ENCODE data around the gene HIGD2A. TPM values are rescaled to one million over a fixed set of nuclear protein-coding genes. Genes with fewer than 3 reads are reported as not detected.

HIGD2A gene
- polyA plus RNA-seq, 2 donors: 151 to 163 TPM

- Histone ChIP-seq H3K27ac (ENCODE audit: low read depth in 2 of 2, low read length in 1 of 2) (peak overlapping the region; percentile 93 to 94), H3K4me1 (ENCODE audit: control insufficient read depth in 2 of 2, insufficient read depth in 2 of 2, low read length in 1 of 2) (peaks cover 0 to 32% of the 10 kb centered on the region in 2 donors), H3K9me3 (ENCODE audit: control insufficient read depth in 2 of 2, insufficient read depth in 1 of 2, low read depth in 1 of 2, low read length in 1 of 2) (no peaks in the 10 kb centered on the region), H3K36me3 (ENCODE audit: control insufficient read depth in 2 of 2, insufficient read depth in 2 of 2, low read length in 1 of 2) (peaks cover 0 to 13% of the 10 kb centered on the region in 2 donors), H3K27me3 (ENCODE audit: control insufficient read depth in 1 of 2, insufficient read depth in 2 of 2, low read length in 2 of 2) (no peaks in the 10 kb centered on the region), H3K4me3 (ENCODE audit: low read depth in 1 of 2, low read length in 2 of 2) (peak overlapping the region; percentile 38 to 89)
- WGBS, 2 donors: 29 to 63% methylated on average over 2 of the region's 2 CpGs
Measured at GRCh38 chr5:176413255-176413565, 24.7 kb downstream of the HIGD2A start.

GRCh38 chr5:176413709-176414191 lies 25.2 kb downstream of the HIGD2A start:
- Histone ChIP-seq H3K27ac (ENCODE audit: low read depth in 2 of 2, low read length in 1 of 2) (peak overlapping the region; percentile 93 to 94), H3K4me3 (ENCODE audit: low read depth in 1 of 2, low read length in 2 of 2) (peak overlapping the region; percentile 38 to 89)
- 60 to 74% methylated on average over 7 of the region's 7 CpGs for WGBS, 2 donors

DNA sequence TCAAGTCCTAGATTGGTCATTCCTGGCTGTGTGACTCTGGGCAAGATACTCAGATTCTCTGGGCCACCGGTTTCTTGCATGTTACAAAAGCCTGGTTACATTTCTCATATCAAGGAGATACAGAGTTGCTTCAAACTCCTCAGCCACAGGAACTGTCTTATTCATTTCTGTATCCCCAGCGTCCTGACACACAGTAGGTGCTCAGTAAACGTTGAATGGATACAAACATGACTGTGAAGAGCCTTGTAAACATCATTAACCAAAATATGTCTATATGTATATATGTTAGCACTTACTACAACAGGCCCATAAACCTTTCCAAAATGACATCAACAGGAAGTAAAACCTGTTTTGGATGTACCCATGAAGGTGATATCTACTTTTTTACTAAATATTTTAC lies 26.2 kb downstream of the HIGD2A start:
- Histone ChIP-seq H3K27me3 (ENCODE audit: control insufficient read depth in 1 of 2, insufficient read depth in 2 of 2, low read length in 2 of 2) (no peaks in the 10 kb centered on the region), H3K27ac (ENCODE audit: low read depth in 2 of 2, low read length in 1 of 2) (peak overlapping the region; percentile 93 to 94), H3K9me3 (ENCODE audit: control insufficient read depth in 2 of 2, insufficient read depth in 1 of 2, low read depth in 1 of 2, low read length in 1 of 2) (no peaks in the 10 kb centered on the region), H3K4me1 (ENCODE audit: control insufficient read depth in 2 of 2, insufficient read depth in 2 of 2, low read length in 1 of 2) (peaks cover 0 to 31% of the 10 kb centered on the region in 2 donors), H3K36me3 (ENCODE audit: control insufficient read depth in 2 of 2, insufficient read depth in 2 of 2, low read length in 1 of 2) (peaks cover 0 to 11% of the 10 kb centered on the region in 2 donors), H3K4me3 (ENCODE audit: low read depth in 1 of 2, low read length in 2 of 2) (peak overlapping the region; percentile 14 to 89)
- WGBS, 2 donors: 43 to 58% methylated on average over 3 of the region's 3 CpGs

More at GRCh38 chr5:176413709-176414191, 25.2 kb downstream of the HIGD2A start:
- Histone ChIP-seq H3K36me3 (ENCODE audit: control insufficient read depth in 2 of 2, insufficient read depth in 2 of 2, low read length in 1 of 2) (peaks cover 0 to 13% of the 10 kb centered on the region in 2 donors), H3K27me3 (ENCODE audit: control insufficient read depth in 1 of 2, insufficient read depth in 2 of 2, low read length in 2 of 2) (no peaks in the 10 kb centered on the region), H3K9me3 (ENCODE audit: control insufficient read depth in 2 of 2, insufficient read depth in 1 of 2, low read depth in 1 of 2, low read length in 1 of 2) (no peaks in the 10 kb centered on the region), H3K4me1 (ENCODE audit: control insufficient read depth in 2 of 2, insufficient read depth in 2 of 2, low read length in 1 of 2) (peaks cover 0 to 32% of the 10 kb centered on the region in 2 donors)

DNA sequence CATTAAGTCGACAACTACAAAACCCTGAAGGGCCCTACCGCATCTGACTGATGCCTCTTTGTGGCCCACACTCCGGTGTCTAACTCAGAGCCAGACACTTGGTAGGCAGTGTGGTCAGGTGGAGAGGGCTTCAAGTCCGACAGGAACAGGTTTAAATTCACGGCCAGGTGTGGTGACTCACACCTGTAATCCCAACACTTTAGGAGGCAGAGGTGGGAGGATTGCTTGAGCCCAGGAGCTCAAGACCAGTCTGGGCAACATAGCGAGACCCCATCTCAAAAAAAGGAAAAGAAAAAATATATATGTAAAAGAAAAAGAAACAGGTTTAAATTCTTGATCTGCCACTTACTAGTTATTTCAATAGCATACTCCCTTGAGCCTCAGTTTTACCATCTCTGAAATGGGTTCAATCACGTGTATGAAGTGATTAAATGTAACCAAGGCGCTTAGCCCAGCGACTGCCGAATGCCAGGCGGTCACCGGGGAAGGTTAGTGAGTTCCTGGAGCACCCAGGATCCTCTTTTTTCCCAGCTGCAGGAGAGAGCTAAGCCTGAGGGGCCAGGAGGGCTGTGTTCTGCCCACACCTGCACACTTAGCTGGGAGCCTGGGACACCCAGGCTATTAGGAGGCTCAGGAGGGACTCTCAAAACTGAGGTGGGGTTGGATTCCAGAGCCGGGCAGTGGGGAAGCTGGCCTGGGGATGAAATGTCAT lies 26.8 kb downstream of the HIGD2A start:
- Histone ChIP-seq H3K4me3 (ENCODE audit: low read depth in 1 of 2, low read length in 2 of 2) (peak overlapping the region; percentile 89 to 95), H3K27me3 (ENCODE audit: control insufficient read depth in 1 of 2, insufficient read depth in 2 of 2, low read length in 2 of 2) (no peaks in the 10 kb centered on the region), H3K4me1 (ENCODE audit: control insufficient read depth in 2 of 2, insufficient read depth in 2 of 2, low read length in 1 of 2) (peaks cover 0 to 30% of the 10 kb centered on the region in 2 donors), H3K27ac (ENCODE audit: low read depth in 2 of 2, low read length in 1 of 2) (peak overlapping the region; percentile 95 to 96), H3K36me3 (ENCODE audit: control insufficient read depth in 2 of 2, insufficient read depth in 2 of 2, low read length in 1 of 2) (peaks cover 0 to 9% of the 10 kb centered on the region in 2 donors), H3K9me3 (ENCODE audit: control insufficient read depth in 2 of 2, insufficient read depth in 1 of 2, low read depth in 1 of 2, low read length in 1 of 2) (no peaks in the 10 kb centered on the region)
- WGBS, 2 donors: 47 to 52% methylated on average over 13 of the region's 13 CpGs

GRCh38 chr5:176415952-176416924 lies 27.7 kb downstream of the HIGD2A start, which contains the start of gene CLTB:
Gene CLTB, minus strand, starts transcription at chr5:176416539. Its CDS starts 176 bp downstream, at chr5:176416363.
- WGBS, 2 donors: 1 to 2% methylated on average over 84 to 107 of the region's 107 CpGs
- Histone ChIP-seq H3K4me3 (ENCODE audit: low read depth in 1 of 2, low read length in 2 of 2) (peak within 1 kb of the TSS; percentile 89 to 95), H3K9me3 (ENCODE audit: control insufficient read depth in 2 of 2, insufficient read depth in 1 of 2, low read depth in 1 of 2, low read length in 1 of 2) (no peaks in the 10 kb centered on the region), H3K36me3 (ENCODE audit: control insufficient read depth in 2 of 2, insufficient read depth in 2 of 2, low read length in 1 of 2) (peaks cover 0 to 9% of the 10 kb centered on the region in 2 donors), H3K4me1 (ENCODE audit: control insufficient read depth in 2 of 2, insufficient read depth in 2 of 2, low read length in 1 of 2) (peaks cover 0 to 29% of the 10 kb centered on the region in 2 donors), H3K27ac (ENCODE audit: low read depth in 2 of 2, low read length in 1 of 2) (peak within 1 kb of the TSS; percentile 95 to 96), H3K27me3 (ENCODE audit: control insufficient read depth in 1 of 2, insufficient read depth in 2 of 2, low read length in 2 of 2) (no peaks in the 10 kb centered on the region)

DNA sequence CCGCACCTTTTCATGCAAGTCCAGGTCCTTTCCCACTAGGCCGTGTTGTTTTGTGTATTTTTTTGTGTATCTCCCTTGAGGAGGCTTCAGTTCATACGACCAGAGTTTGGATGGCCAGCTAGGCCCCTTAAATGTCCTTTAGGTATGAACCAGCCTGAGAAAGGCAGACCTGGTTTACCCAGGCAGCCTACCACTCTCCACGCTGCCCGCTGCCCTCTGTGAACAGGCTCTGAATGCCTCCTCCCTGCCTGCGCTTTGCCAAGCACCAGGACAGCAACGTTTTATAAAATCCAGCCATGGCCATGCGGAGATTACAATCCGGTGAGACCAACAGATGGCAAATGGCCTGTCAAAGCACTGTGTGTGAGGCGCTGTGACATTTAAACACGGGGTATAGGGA lies 28.4 kb downstream of the HIGD2A start:
- Histone ChIP-seq H3K4me3 (ENCODE audit: low read depth in 1 of 2, low read length in 2 of 2) (no peak overlapping the region), H3K36me3 (ENCODE audit: control insufficient read depth in 2 of 2, insufficient read depth in 2 of 2, low read length in 1 of 2) (peaks cover 0 to 9% of the 10 kb centered on the region in 2 donors), H3K9me3 (ENCODE audit: control insufficient read depth in 2 of 2, insufficient read depth in 1 of 2, low read depth in 1 of 2, low read length in 1 of 2) (no peaks in the 10 kb centered on the region), H3K27ac (ENCODE audit: low read depth in 2 of 2, low read length in 1 of 2) (peak overlapping the region; percentile 57 to 61), H3K27me3 (ENCODE audit: control insufficient read depth in 1 of 2, insufficient read depth in 2 of 2, low read length in 2 of 2) (no peaks in the 10 kb centered on the region), H3K4me1 (ENCODE audit: control insufficient read depth in 2 of 2, insufficient read depth in 2 of 2, low read length in 1 of 2) (peaks cover 0 to 26% of the 10 kb centered on the region in 2 donors)
- 72 to 74% methylated on average over 11 of the region's 11 CpGs for WGBS, 2 donors

DNA sequence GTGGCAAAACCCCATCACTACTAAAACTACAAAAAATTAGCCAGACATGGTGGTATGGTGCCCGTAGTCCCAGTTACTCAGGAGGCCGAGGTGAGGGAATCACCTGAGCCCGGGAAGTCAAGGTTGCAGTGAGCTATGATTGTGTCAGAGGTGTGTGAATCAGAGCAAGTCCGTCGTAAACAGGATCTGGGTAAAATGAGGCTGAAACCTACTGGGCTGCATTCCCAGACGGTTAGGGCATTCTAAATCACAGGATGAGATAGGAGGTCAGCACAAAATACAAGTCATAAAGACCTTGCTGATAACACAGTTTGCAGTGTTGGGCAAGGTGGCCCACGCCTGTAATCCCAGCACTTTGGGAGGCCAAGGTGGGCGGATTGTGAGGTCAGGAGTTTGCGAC lies 29.7 kb downstream of the HIGD2A start:
- Histone ChIP-seq H3K4me1 (ENCODE audit: control insufficient read depth in 2 of 2, insufficient read depth in 2 of 2, low read length in 1 of 2) (peaks cover 0 to 16% of the 10 kb centered on the region in 2 donors), H3K9me3 (ENCODE audit: control insufficient read depth in 2 of 2, insufficient read depth in 1 of 2, low read depth in 1 of 2, low read length in 1 of 2) (no peaks in the 10 kb centered on the region), H3K36me3 (ENCODE audit: control insufficient read depth in 2 of 2, insufficient read depth in 2 of 2, low read length in 1 of 2) (peaks cover 0 to 3% of the 10 kb centered on the region in 2 donors), H3K27me3 (ENCODE audit: control insufficient read depth in 1 of 2, insufficient read depth in 2 of 2, low read length in 2 of 2) (no peaks in the 10 kb centered on the region), H3K27ac (ENCODE audit: low read depth in 2 of 2, low read length in 1 of 2) (no peak overlapping the region), H3K4me3 (ENCODE audit: low read depth in 1 of 2, low read length in 2 of 2) (no peak overlapping the region)
- 76 to 80% methylated on average over 9 of the region's 9 CpGs for WGBS, 2 donors

DNA sequence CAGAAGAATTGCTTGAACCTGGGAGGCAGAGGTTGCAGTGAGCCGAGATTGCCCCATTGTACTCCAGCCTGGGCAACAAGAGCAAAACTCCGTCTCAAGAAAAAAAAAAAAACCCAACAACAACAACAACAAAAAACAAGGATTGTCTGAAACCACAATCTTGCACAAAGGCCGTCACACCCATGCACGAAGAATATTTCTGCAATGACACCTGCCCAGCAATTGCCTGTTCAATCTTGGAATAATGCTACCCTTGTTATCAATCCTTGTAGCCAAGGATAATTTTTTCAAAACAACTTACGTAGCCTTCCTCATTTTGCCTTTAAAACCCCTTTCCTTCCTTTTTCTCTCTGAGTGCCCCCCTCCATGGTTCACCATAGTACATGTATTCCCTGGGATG lies 31.5 kb downstream of the HIGD2A start:
- Histone ChIP-seq H3K27me3 (ENCODE audit: control insufficient read depth in 1 of 2, insufficient read depth in 2 of 2, low read length in 2 of 2) (no peaks in the 10 kb centered on the region), H3K4me1 (ENCODE audit: control insufficient read depth in 2 of 2, insufficient read depth in 2 of 2, low read length in 1 of 2) (peaks cover 0 to 7% of the 10 kb centered on the region in 2 donors), H3K27ac (ENCODE audit: low read depth in 2 of 2, low read length in 1 of 2) (no peak overlapping the region), H3K4me3 (ENCODE audit: low read depth in 1 of 2, low read length in 2 of 2) (no peak overlapping the region), H3K9me3 (ENCODE audit: control insufficient read depth in 2 of 2, insufficient read depth in 1 of 2, low read depth in 1 of 2, low read length in 1 of 2) (no peaks in the 10 kb centered on the region), H3K36me3 (ENCODE audit: control insufficient read depth in 2 of 2, insufficient read depth in 2 of 2, low read length in 1 of 2) (no peaks in the 10 kb centered on the region)
- 86 to 88% methylated on average over 5 of the region's 5 CpGs for WGBS, 2 donors

DNA sequence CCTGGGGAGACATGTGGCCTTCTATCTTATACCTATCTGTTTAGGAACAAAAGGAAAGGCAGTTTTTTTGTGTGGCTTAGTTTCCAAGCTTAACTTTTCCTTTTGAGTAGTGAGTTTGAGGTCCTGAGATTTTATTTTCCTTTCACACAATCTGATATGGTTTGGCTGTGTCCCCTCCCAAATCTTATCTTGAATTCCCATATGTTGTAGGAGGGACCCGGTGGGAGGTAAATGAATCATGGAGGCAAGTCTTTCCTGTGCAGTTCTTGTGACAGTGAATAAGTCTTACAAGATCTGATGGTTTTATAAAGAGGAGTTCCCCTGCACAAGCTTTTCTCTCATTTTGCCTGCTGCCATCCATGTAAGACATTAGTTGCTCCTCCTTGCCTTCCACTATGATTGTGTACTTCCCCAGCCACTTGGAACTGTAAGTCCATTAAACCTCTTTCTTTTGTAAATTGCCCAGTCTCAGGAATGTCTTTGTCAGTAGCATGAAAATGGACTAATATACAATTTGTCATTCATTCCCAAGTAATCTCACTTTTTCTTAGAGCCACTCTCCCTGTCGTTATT lies 32.5 kb downstream of the HIGD2A start:
- Histone ChIP-seq H3K9me3 (ENCODE audit: control insufficient read depth in 2 of 2, insufficient read depth in 1 of 2, low read depth in 1 of 2, low read length in 1 of 2) (no peaks in the 10 kb centered on the region), H3K27ac (ENCODE audit: low read depth in 2 of 2, low read length in 1 of 2) (no peak overlapping the region), H3K4me1 (ENCODE audit: control insufficient read depth in 2 of 2, insufficient read depth in 2 of 2, low read length in 1 of 2) (peaks cover 0 to 7% of the 10 kb centered on the region in 2 donors), H3K36me3 (ENCODE audit: control insufficient read depth in 2 of 2, insufficient read depth in 2 of 2, low read length in 1 of 2) (no peaks in the 10 kb centered on the region), H3K27me3 (ENCODE audit: control insufficient read depth in 1 of 2, insufficient read depth in 2 of 2, low read length in 2 of 2) (no peaks in the 10 kb centered on the region), H3K4me3 (ENCODE audit: low read depth in 1 of 2, low read length in 2 of 2) (no peak overlapping the region)
- WGBS, 2 donors: 64% methylated on average over 2 of the region's 2 CpGs
